Measurements from ENCODE around the gene CTIF. TPM values are rescaled to one million over a fixed set of nuclear protein-coding genes. Genes with fewer than 3 reads are reported as not detected.

CTIF gene
- total and polyA plus RNA-seq, 5 donors from 2014 or later = 0.23 to 1.8 TPM; not detected in 3

DNA sequence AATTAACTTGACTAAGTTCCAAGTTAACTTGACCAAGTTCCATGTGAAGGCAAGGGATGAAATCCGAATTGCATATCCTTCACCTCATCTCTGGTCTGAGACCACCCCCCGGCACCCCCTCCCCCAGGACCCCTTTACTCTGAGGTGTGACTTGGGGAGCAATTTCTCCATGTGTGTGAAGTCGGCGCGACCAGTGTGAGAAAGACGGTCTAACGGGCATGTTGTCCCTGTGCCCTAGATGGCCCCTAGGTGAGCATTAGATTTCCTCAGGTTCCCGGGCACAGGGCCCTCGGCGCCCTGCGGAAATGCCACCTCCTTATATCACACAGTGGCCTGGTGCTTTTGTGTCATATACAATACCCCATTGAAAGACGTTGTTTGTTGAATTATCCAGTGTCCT, 137.1 kb downstream of the CTIF start:
- Histone ChIP-seq H3K4me3 (ENCODE audit: low read depth, low read length) (no peak overlapping the region), H3K36me3 (ENCODE audit: control insufficient read depth, insufficient read depth, low read length) (no peaks in the 10 kb centered on the region), H3K9me3 (ENCODE audit: control insufficient read depth in 2 of 2, low read length in 2 of 2) (peaks cover 2 to 6% of the 10 kb centered on the region in 2 experiments), H3K4me1 (ENCODE audit: control insufficient read depth, insufficient read depth, low read length, poor library complexity, severe bottlenecking) (peaks cover 4% of the 10 kb centered on the region), H3K27ac (ENCODE audit: insufficient read depth, low read length, poor library complexity, severe bottlenecking) (no peak overlapping the region), H3K27me3 (ENCODE audit: control insufficient read depth, insufficient read depth, low read length) (no peaks in the 10 kb centered on the region)
- H3K27me3 Mint-ChIP-seq = peaks cover 5% of the 10 kb centered on the region
- no peak overlapping the region for H3K27ac Mint-ChIP-seq
- H3K36me3 Mint-ChIP-seq = peaks cover 6% of the 10 kb centered on the region
- H3K4me1 Mint-ChIP-seq = peaks cover 0 to 3% (median 0%) of the 10 kb centered on the region in 4 donors
- peaks cover 0 to 9% (median 0%) of the 10 kb centered on the region in 7 donors for H3K9me3 Mint-ChIP-seq
- no peak overlapping the region for H3K4me3 Mint-ChIP-seq
- ATAC-seq (ENCODE audit: low read depth in 2 of 2) (no peak), DNase-seq (no peak)

DNA sequence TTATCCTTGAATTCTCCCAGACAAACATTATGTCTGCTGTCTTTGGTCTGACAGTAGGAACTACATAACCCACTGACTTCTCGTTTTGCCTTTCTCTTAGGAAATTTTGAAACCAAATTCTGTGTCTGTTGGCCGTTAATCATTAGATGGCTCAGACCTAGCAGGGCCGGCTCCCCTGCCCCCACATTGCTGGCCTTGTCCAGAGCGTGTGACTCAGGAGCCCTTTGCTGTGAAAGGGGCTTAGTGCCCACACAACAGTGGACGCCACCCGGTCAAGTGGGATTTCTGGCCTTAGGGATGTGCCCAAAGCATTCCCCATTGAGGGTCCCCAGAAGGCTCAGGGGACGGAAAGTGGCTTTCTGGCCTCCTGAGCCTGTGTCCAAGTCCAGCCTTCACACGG, 137.5 kb downstream of the CTIF start:
- ATAC-seq (ENCODE audit: low read depth in 2 of 2) (no peak), DNase-seq (no peak)
- Mint-ChIP-seq H3K27ac (no peak overlapping the region), H3K4me1 (peaks cover 0 to 3% (median 0%) of the 10 kb centered on the region in 4 donors), H3K36me3 (peaks cover 4% of the 10 kb centered on the region), H3K4me3 (no peak overlapping the region), H3K9me3 (peaks cover 0 to 5% (median 0%) of the 10 kb centered on the region in 7 donors), H3K27me3 (peaks cover 4% of the 10 kb centered on the region)
- Histone ChIP-seq H3K27me3 (ENCODE audit: control insufficient read depth, insufficient read depth, low read length) (no peaks in the 10 kb centered on the region), H3K9me3 (ENCODE audit: control insufficient read depth in 2 of 2, low read length in 2 of 2) (peaks cover 2% of the 10 kb centered on the region in 2 experiments), H3K4me3 (ENCODE audit: low read depth, low read length) (no peak overlapping the region), H3K4me1 (ENCODE audit: control insufficient read depth, insufficient read depth, low read length, poor library complexity, severe bottlenecking) (peaks cover 4% of the 10 kb centered on the region), H3K36me3 (ENCODE audit: control insufficient read depth, insufficient read depth, low read length) (no peaks in the 10 kb centered on the region), H3K27ac (ENCODE audit: insufficient read depth, low read length, poor library complexity, severe bottlenecking) (no peak overlapping the region)

DNA sequence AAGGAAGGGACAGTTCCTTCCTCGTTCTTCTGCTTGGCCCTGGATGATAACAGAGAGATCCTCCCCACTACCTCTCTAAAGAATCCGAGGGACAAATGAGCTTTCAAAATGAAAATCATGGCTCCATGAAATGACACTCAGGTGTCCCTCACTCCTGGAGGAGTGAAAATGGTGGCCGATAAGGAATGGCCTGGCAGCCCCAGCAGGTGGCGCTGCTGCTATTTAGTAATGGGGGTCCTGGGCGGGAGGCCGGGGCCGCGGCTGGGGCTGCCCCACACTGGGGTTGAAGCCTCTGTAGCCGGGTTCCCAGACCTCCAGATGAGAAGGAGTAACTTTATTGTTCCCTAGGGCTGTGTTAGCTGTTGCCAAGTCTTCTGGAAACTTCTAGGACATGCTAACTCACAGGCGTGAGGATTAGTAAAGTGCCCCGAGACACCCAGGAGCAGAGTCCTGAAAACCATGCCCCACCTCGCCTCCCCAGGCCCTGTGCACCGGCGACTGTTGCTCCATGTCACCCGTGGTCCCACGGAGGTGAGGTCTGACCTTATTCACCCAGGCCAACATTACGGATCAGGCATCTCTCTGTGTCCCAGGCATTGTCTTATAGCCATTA, 138.0 kb downstream of the CTIF start:
- H3K27ac Mint-ChIP-seq = no peak overlapping the region
- DNase-seq (peak; percentile 22 to 59 (median 40)), ATAC-seq (ENCODE audit: low read depth in 2 of 2) (peak in 1 of 2 donors; percentile 26)
- no peaks in the 10 kb centered on the region for H3K36me3 Mint-ChIP-seq
- H3K36me3 ChIP-seq (ENCODE audit: control insufficient read depth, insufficient read depth, low read length) = no peaks in the 10 kb centered on the region
- H3K4me3 Mint-ChIP-seq = no peak overlapping the region
- H3K4me3 ChIP-seq (ENCODE audit: low read depth, low read length) = no peak overlapping the region
- H3K9me3 Mint-ChIP-seq = no peaks in the 10 kb centered on the region
- H3K27me3 Mint-ChIP-seq = no peaks in the 10 kb centered on the region
- H3K4me1 ChIP-seq (ENCODE audit: control insufficient read depth, insufficient read depth, low read length, poor library complexity, severe bottlenecking) = peaks cover 4% of the 10 kb centered on the region
- no peak overlapping the region for H3K27ac ChIP-seq (ENCODE audit: insufficient read depth, low read length, poor library complexity, severe bottlenecking)
- H3K9me3 ChIP-seq (ENCODE audit: control insufficient read depth in 2 of 2, low read length in 2 of 2) = no peaks in the 10 kb centered on the region
- no peaks in the 10 kb centered on the region for H3K27me3 ChIP-seq (ENCODE audit: control insufficient read depth, insufficient read depth, low read length)
- peaks cover 0 to 3% (median 0%) of the 10 kb centered on the region in 4 donors for H3K4me1 Mint-ChIP-seq

DNA sequence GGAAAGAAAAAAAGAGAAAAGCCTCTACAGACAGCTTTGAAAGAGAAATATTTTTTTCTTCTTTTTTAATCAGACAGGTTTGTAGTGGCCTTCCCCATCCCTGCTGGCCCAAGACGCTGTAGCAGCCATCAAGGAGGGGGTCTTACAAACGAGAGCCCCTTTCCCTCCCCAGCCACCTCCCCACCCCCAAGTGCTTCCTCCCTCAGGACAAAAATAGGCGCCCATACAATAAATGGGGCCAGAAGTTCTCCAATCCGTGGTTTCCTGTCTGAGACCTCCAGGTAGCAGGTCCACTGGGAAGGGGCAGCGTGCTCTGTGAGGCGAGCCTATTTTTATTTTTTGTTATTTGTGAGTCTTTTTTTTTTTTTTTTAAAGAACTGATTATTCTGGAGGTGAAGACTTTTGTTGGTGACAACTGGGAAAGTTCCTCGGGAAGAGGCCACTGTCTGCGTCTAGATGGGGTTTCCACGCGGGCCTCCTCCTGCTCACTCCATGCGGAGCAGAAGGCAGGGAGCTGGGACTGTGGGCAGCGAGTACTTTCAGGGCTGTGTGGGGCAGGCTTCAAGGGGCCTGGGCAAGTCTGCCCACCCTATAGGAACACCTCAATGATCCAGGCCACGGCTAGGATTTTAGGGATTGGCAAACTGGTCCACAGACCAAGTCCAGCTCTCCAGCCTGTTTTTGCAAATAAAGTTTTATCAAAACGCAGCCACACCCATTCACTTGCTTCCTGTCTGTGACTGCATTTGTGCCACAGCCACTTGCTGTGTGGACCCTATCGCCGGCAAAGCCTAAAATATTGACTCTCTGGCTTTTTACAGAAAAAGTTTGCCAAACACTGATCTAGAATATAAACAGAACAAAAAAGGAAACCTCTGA, 139.6 kb downstream of the CTIF start:
- Histone ChIP-seq H3K27me3 (ENCODE audit: control insufficient read depth, insufficient read depth, low read length) (no peaks in the 10 kb centered on the region), H3K9me3 (ENCODE audit: control insufficient read depth in 2 of 2, low read length in 2 of 2) (no peaks in the 10 kb centered on the region), H3K4me3 (ENCODE audit: low read depth, low read length) (no peak overlapping the region), H3K27ac (ENCODE audit: insufficient read depth, low read length, poor library complexity, severe bottlenecking) (no peak overlapping the region), H3K36me3 (ENCODE audit: control insufficient read depth, insufficient read depth, low read length) (no peaks in the 10 kb centered on the region), H3K4me1 (ENCODE audit: control insufficient read depth, insufficient read depth, low read length, poor library complexity, severe bottlenecking) (peaks cover 4% of the 10 kb centered on the region)
- H3K36me3 Mint-ChIP-seq = no peaks in the 10 kb centered on the region
- no peaks in the 10 kb centered on the region for H3K9me3 Mint-ChIP-seq
- no peak for ATAC-seq (ENCODE audit: low read depth in 2 of 2)
- H3K27ac Mint-ChIP-seq = peak overlapping the region in 1 of 3 donors; percentile 26
- H3K4me1 Mint-ChIP-seq = peaks cover 0 to 3% (median 0%) of the 10 kb centered on the region in 4 donors
- no peak overlapping the region for H3K4me3 Mint-ChIP-seq
- H3K27me3 Mint-ChIP-seq = no peaks in the 10 kb centered on the region
- DNase-seq = no peak

DNA sequence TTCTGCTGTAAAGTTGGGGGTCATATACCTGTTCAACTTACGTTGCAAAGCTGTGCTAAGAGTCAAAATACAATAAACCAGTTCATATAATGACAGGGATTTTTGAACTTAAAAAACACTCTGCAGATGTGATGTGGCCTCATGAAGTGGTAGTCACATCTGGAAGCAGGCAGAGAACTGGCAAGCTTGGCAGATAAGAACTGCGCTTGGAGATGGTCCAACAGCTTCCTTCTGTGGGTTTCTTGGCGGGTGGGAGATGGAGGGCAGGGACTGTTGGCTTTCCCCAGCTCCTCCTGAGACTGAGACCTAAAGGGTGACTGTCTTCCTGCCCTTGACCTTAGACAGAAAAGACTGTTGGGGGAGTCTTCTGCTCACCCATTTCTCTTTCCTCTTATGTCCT, 140.4 kb downstream of the CTIF start:
- no peak overlapping the region for H3K27ac ChIP-seq (ENCODE audit: insufficient read depth, low read length, poor library complexity, severe bottlenecking)
- peaks cover 0 to 3% (median 0%) of the 10 kb centered on the region in 4 donors for H3K4me1 Mint-ChIP-seq
- H3K36me3 ChIP-seq (ENCODE audit: control insufficient read depth, insufficient read depth, low read length) = no peaks in the 10 kb centered on the region
- peak overlapping the region in 2 of 3 donors; percentile 2 to 26 for H3K27ac Mint-ChIP-seq
- no peaks in the 10 kb centered on the region for H3K36me3 Mint-ChIP-seq
- no peaks in the 10 kb centered on the region for H3K27me3 ChIP-seq (ENCODE audit: control insufficient read depth, insufficient read depth, low read length)
- DNase-seq = no peak
- H3K27me3 Mint-ChIP-seq = no peaks in the 10 kb centered on the region
- no peak overlapping the region for H3K4me3 Mint-ChIP-seq
- no peaks in the 10 kb centered on the region for H3K9me3 ChIP-seq (ENCODE audit: control insufficient read depth in 2 of 2, low read length in 2 of 2)
- no peak overlapping the region for H3K4me3 ChIP-seq (ENCODE audit: low read depth, low read length)
- ATAC-seq (ENCODE audit: low read depth in 2 of 2) = no peak
- no peaks in the 10 kb centered on the region for H3K9me3 Mint-ChIP-seq
- H3K4me1 ChIP-seq (ENCODE audit: control insufficient read depth, insufficient read depth, low read length, poor library complexity, severe bottlenecking) = peaks cover 4% of the 10 kb centered on the region

DNA sequence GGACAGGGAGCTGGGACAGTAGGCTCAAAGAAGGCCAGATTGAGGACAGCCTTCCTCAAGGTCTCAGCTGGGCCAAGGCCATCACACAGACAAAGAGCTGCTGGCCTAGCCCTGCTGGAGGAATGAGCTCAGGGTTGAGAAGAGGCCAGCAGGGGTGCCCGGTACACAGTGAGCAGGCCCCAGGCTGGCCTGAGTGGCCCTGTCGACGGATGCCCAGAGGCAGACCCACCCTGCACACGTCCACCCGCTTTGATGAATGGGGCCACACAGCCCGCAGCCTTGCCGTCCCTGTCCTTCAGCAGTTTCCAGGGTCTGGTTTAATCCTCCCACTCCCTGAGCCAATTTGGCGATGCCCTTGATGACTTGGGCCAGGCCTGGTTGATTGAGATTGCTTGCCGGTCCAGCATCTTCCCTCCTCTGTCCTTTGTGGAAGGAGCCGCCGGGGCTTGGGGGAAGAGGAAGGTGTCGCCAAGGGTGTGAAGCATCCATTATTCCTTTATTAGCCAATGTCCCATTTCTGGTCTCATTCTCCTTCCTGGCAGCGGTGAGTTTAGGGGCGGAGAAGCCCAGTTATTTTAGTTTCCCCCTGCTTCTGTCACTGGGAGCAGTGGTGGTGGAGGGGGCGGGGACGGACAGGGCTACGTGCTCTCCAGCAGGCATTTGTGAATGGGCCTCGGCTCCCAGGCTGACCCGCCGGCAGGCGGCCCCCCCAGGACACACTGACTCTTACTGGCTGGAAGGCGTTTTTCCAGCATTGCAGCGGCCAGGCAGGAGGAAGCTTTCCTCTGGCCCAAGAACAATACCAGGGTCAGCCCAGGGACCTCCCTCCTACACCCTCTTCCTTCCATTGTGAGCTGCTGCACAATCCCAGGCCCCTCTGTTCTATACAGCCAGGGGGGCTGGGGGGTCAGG, 141.8 kb downstream of the CTIF start:
- Histone ChIP-seq H3K27me3 (ENCODE audit: control insufficient read depth, insufficient read depth, low read length) (no peaks in the 10 kb centered on the region), H3K9me3 (ENCODE audit: control insufficient read depth in 2 of 2, low read length in 2 of 2) (no peaks in the 10 kb centered on the region), H3K4me3 (ENCODE audit: low read depth, low read length) (no peak overlapping the region), H3K36me3 (ENCODE audit: control insufficient read depth, insufficient read depth, low read length) (no peaks in the 10 kb centered on the region), H3K27ac (ENCODE audit: insufficient read depth, low read length, poor library complexity, severe bottlenecking) (no peak overlapping the region), H3K4me1 (ENCODE audit: control insufficient read depth, insufficient read depth, low read length, poor library complexity, severe bottlenecking) (no peaks in the 10 kb centered on the region)
- H3K4me1 Mint-ChIP-seq = no peaks in the 10 kb centered on the region
- H3K27me3 Mint-ChIP-seq = no peaks in the 10 kb centered on the region
- no peak overlapping the region for H3K27ac Mint-ChIP-seq
- H3K9me3 Mint-ChIP-seq = no peaks in the 10 kb centered on the region
- H3K36me3 Mint-ChIP-seq = no peaks in the 10 kb centered on the region
- DNase-seq (no peak), ATAC-seq (ENCODE audit: low read depth in 2 of 2) (no peak)
- no peak overlapping the region for H3K4me3 Mint-ChIP-seq

DNA sequence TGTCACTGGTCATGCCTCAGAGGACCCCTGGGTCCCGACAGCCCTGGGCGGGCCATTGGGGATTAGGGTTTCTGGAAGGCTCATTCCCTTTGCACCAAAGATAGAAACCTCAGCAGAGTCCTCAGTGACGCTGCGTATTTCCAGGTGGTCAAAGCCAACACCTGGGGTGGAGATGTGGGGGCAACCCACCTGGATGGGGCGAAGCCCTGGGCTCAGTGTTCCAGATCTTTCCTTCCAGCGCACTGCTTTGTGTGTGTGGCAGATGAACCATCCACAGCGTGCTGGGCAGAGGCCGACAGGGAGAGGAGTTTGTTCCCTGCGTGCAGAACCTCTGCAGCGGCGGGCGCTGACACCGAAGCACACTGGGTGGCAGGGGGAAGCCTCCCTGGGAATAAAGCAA, 143.9 kb downstream of the CTIF start:
- Histone ChIP-seq H3K27ac (ENCODE audit: insufficient read depth, low read length, poor library complexity, severe bottlenecking) (no peak overlapping the region), H3K4me1 (ENCODE audit: control insufficient read depth, insufficient read depth, low read length, poor library complexity, severe bottlenecking) (no peaks in the 10 kb centered on the region), H3K27me3 (ENCODE audit: control insufficient read depth, insufficient read depth, low read length) (no peaks in the 10 kb centered on the region), H3K36me3 (ENCODE audit: control insufficient read depth, insufficient read depth, low read length) (no peaks in the 10 kb centered on the region), H3K4me3 (ENCODE audit: low read depth, low read length) (no peak overlapping the region), H3K9me3 (ENCODE audit: control insufficient read depth in 2 of 2, low read length in 2 of 2) (no peaks in the 10 kb centered on the region)
- Mint-ChIP-seq H3K36me3 (no peaks in the 10 kb centered on the region), H3K4me1 (no peaks in the 10 kb centered on the region), H3K9me3 (no peaks in the 10 kb centered on the region), H3K27ac (no peak overlapping the region), H3K4me3 (no peak overlapping the region), H3K27me3 (peaks cover 5% of the 10 kb centered on the region)
- DNase-seq (no peak), ATAC-seq (ENCODE audit: low read depth in 2 of 2) (no peak)
